Rectal smooth muscle tissue (tissue), 1 donor: ENCODE data around the gene SLC9A5.

Source experiments
- H3K27ac ChIP-seq: one replicate; pipeline ENCODE4 v1.7.0; 2013; ENCODE audit warnings: low read depth, low read length, inconsistent platforms
- H3K27me3 ChIP-seq: one replicate; pipeline ENCODE4 v1.7.0; 2013; ENCODE audit warnings: low read length; ENCODE audit not compliant: control insufficient read depth, insufficient read depth
- H3K36me3 ChIP-seq: one replicate; pipeline ENCODE4 v1.7.0; 2013; ENCODE audit warnings: low read length; ENCODE audit not compliant: control insufficient read depth, insufficient read depth
- H3K4me1 ChIP-seq: one replicate; pipeline ENCODE4 v1.7.0; 2013; ENCODE audit warnings: low read length; ENCODE audit not compliant: control insufficient read depth, insufficient read depth
- H3K4me3 ChIP-seq: one replicate; pipeline ENCODE4 v1.7.0; 2013; ENCODE audit warnings: low read length
- H3K9ac ChIP-seq: one replicate; pipeline ENCODE4 v1.7.0; 2013; ENCODE audit warnings: low read length

The SLC9A5 gene

DNA sequence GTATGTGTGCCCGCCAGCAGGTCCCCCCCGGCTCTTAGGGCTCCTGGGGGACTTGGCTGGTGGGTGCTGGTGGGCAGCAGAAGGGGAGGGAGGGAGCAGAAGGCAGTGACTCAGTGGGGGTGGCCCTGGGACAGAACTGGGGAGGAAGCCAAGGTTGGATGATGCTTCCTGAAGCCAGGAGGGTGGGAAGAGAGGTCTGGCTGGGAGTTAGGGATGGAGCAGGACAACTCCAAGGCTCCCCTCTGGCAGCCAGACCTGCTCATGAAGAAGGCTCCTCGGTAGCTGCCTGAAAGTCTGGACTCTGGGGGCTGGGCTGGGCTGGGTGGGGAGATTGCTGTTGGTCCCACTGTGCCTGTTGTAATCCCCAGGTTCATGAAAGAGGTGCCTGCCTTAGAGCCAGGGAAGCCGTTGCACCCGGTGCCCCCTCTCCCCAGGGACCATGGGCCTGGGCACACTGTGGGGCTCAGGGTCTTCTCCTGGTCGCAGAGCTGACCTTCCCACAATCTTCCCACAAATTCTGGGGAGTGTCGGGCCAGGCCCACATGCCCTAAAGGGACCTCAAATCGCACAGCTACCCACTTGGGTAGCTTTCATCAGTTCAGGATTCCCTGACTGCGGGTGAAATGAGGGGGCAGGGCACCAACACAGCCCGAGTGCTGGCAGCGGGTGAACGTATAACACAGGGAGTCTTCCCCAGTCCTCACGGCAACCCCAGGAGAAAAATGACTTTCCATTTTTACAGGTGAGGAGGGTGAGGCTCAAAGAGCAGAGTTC lies 29.4 kb downstream of the SLC9A5 start:
- Histone ChIP-seq H3K4me1 (no peaks in the 10 kb centered on the region), H3K27me3 (no peaks in the 10 kb centered on the region), H3K27ac (peak overlapping the region; percentile 18), H3K9ac (no peak overlapping the region), H3K4me3 (peak overlapping the region; percentile 76), H3K36me3 (no peaks in the 10 kb centered on the region)

GRCh38 chr16:67278773-67279295 lies 30.1 kb downstream of the SLC9A5 start:
- peak overlapping the region; percentile 76 for H3K4me3 ChIP-seq
- peak overlapping the region; percentile 68 for H3K9ac ChIP-seq

DNA sequence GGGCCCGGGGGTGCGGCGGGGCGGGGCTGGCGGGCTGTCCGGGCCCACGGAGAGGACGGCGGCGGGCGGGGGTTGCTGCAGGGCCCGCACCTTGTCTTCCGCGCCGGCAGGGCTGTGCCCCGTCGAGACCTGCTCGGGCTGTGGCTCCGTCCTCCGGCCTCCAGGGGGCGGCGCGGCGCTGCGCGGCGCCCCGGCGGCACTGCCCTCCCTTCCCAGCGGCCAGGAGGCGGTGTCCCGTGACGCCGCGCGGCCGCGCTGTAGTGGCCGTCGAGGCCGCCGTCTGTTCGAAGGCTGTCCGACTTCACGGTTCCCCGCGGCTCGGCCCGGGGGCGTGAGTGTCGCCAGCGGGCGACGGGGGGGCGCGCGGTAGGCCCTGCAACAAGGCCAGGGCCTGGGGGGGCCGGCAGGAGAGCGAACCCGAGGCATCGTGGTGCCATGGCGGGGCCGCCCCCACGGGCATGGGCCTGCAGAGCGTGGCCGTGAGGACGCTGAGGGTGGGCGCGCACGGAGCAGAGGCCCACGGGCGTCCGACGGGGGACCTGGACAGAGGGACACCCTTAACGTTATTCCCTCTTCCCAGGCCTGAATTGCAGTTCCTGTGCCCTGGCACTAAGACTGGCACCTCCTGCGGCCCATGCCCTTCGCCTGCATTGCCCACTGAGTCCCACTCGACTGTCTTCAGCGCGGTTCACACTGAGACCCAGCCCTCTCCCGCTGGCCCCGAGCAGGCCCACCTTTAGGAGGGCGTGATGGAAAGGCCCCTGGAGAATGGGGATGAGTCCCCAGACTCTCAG lies 30.7 kb downstream of the SLC9A5 start, which contains the start of gene PLEKHG4:
PLEKHG4 (plus strand) TSS at position 237 of the 794 bp plus-strand sequence; CDS start at position 750, 513 bp downstream.
- no peaks in the 10 kb centered on the region for H3K27me3 ChIP-seq
- H3K36me3 ChIP-seq: no peaks in the 10 kb centered on the region
- peak within 1 kb of the TSS; percentile 68 for H3K9ac ChIP-seq
- H3K4me1 ChIP-seq: no peaks in the 10 kb centered on the region
- no peak within 1 kb of the TSS for H3K27ac ChIP-seq
- H3K4me3 ChIP-seq: peak within 1 kb of the TSS; percentile 76

More at GRCh38 chr16:67278773-67279295, 30.1 kb downstream of the SLC9A5 start:
- no peaks in the 10 kb centered on the region for H3K27me3 ChIP-seq
- no peaks in the 10 kb centered on the region for H3K36me3 ChIP-seq
- no peak overlapping the region for H3K27ac ChIP-seq
- H3K4me1 ChIP-seq: no peaks in the 10 kb centered on the region

DNA sequence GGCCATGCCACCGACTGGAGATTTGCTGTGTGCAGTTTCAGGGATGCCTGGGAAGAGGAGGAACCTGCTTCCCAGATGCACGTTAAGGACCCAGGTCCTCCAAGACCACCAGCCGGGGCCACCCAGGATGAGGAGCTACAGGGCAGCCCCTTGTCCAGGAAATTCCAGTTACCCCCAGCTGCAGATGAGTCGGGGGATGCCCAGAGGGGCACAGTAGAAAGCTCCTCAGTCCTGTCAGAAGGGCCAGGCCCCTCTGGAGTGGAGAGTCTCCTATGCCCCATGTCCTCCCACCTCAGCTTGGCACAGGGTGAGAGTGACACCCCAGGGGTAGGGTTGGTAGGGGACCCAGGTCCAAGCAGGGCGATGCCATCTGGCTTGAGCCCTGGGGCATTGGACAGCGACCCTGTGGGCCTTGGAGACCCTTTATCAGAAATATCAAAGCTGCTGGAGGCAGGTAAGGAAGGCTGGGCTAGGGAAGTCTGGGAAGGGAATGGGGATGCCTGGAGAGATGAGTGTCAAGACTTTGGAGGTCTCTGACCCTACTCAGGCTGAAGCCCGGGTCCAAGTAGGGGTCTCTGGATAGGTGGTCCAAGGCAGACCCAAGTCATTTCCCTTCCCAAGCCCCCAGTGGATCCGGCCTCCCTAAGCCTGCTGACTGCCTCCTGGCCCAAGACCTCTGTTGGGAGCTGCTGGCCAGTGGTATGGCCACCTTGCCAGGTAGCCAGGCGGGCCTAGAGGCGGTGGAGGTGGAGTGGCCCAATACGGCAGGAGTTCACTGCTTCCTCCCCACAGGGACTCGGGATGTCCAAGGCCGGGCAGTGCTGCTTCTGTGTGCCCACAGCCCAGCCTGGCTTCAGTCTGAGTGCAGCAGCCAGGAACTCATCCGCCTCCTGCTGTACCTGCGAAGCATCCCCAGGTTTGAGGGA lies 31.6 kb downstream of the SLC9A5 start:
- Histone ChIP-seq H3K4me3 (peak overlapping the region; percentile 11), H3K4me1 (no peaks in the 10 kb centered on the region), H3K9ac (no peak overlapping the region), H3K27ac (no peak overlapping the region), H3K36me3 (no peaks in the 10 kb centered on the region), H3K27me3 (no peaks in the 10 kb centered on the region)

GRCh38 chr16:67281536-67282446 lies 33.0 kb downstream of the SLC9A5 start:
- no peaks in the 10 kb centered on the region for H3K27me3 ChIP-seq
- H3K9ac ChIP-seq: no peak overlapping the region
- H3K4me3 ChIP-seq: no peak overlapping the region
- H3K4me1 ChIP-seq: no peaks in the 10 kb centered on the region
- no peak overlapping the region for H3K27ac ChIP-seq
- H3K36me3 ChIP-seq: no peaks in the 10 kb centered on the region

DNA sequence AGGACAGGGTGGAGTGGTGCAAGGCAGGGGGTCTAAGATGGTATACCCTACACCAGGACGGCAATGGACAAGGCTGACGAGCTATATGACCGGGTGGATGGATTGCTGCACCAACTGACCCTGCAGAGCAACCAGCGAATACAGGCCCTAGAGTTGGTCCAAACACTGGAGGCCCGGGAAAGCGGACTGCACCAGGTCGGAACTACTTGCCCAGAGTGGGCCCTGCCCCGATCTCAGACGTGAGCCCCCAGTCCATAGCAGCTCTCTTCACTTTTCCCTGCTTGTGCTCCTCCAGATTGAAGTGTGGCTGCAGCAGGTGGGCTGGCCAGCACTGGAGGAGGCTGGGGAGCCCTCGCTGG lies 33.6 kb downstream of the SLC9A5 start:
- H3K4me3 ChIP-seq: no peak overlapping the region
- H3K9ac ChIP-seq: no peak overlapping the region
- no peaks in the 10 kb centered on the region for H3K27me3 ChIP-seq
- no peaks in the 10 kb centered on the region for H3K36me3 ChIP-seq
- H3K27ac ChIP-seq: no peak overlapping the region
- no peaks in the 10 kb centered on the region for H3K4me1 ChIP-seq

- Histone ChIP-seq H3K27me3 (no peaks in the 10 kb centered on the region), H3K4me3 (no peak overlapping the region), H3K4me1 (no peaks in the 10 kb centered on the region), H3K36me3 (no peaks in the 10 kb centered on the region), H3K9ac (no peak overlapping the region), H3K27ac (no peak overlapping the region)
Measured at GRCh38 chr16:67283039-67283825, 34.5 kb downstream of the SLC9A5 start.

DNA sequence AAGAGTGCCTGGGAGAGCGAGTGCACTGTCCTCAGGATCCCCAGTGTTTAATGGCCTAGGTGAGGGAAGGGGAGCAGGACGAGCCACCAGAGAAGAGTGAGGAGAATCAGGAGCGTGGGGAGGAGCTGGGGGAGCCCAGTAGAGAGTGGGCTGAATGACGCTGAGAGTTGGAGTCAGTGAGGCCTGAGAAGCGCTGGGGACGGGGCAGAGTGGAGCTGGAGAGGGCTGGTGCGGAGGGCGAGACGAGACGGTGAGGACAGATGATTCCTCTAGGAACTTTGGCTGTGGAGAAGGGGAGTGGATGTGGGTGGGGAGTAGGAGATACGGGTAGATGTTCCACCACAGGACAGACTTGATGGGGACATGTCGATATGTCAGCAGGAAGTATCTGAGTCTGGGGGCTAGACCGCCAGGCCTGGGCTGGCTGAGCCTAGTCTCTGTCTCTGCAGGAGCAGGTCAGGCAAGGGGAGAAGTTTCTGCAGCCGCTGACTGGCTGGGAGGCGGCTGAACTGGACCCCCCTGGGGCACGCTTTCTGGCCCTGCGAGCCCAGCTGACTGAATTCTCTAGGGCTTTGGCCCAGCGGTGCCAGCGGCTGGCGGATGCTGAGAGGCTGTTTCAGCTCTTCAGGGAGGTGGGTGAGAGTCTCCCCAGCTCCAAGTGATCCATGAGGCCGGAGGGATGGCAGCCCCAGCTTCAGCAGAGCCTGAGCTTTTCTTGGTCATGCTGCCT lies 35.2 kb downstream of the SLC9A5 start:
- Histone ChIP-seq H3K27ac (no peak overlapping the region), H3K9ac (no peak overlapping the region), H3K4me1 (no peaks in the 10 kb centered on the region), H3K27me3 (no peaks in the 10 kb centered on the region), H3K36me3 (no peaks in the 10 kb centered on the region), H3K4me3 (no peak overlapping the region)

GRCh38 chr16:67284699-67285646 lies 36.2 kb downstream of the SLC9A5 start:
- H3K36me3 ChIP-seq: no peaks in the 10 kb centered on the region
- no peaks in the 10 kb centered on the region for H3K4me1 ChIP-seq
- H3K27me3 ChIP-seq: no peaks in the 10 kb centered on the region
- no peak overlapping the region for H3K4me3 ChIP-seq
- no peak overlapping the region for H3K27ac ChIP-seq
- no peak overlapping the region for H3K9ac ChIP-seq
